Measurements from ENCODE around the gene SNX1. TPM values are rescaled to one million over a fixed set of nuclear protein-coding genes. Genes with fewer than 3 reads are reported as not detected.

SNX1 gene
- total and polyA plus RNA-seq, 10 of the 15 experiments (the other 5 are each of a cell fraction or from before 2014, with no cell fraction given), result 17.8 to 115 (median 96.3) TPM

GRCh38 chr15:64137226-64137833, 41.5 kb downstream of the SNX1 start:
- Histone ChIP-seq H3K79me2 (ENCODE audit: control insufficient read depth, insufficient read depth, low read length) (no peaks in the 10 kb centered on the region), H3K9me3 (replicated peaks; ENCODE audit: control insufficient read depth, insufficient read depth, low read length) (no peaks in the 10 kb centered on the region), H3K4me2 (ENCODE audit: control insufficient read depth, insufficient read depth) (no peak overlapping the region), H2AFZ (ENCODE audit: control insufficient read depth, low read depth, low read length) (no peak overlapping the region), H3K27me3 (replicated peaks in 1 of 2; ENCODE audit: control insufficient read depth in 2 of 2, insufficient read depth in 2 of 2, low read length in 1 of 2) (no peaks in the 10 kb centered on the region), H3K4me3 (no peak overlapping the region), H3K4me1 (ENCODE audit: control insufficient read depth, insufficient read depth, low read length) (no peaks in the 10 kb centered on the region; the same call in 1 of the 2 replicates), H3K9ac (ENCODE audit: control insufficient read depth, insufficient read depth, low read length) (no peak overlapping the region), H3K27ac (ENCODE audit: control insufficient read depth, insufficient read depth) (no peak overlapping the region), H4K20me1 (ENCODE audit: control insufficient read depth, insufficient read depth) (no peaks in the 10 kb centered on the region), H3K36me3 (ENCODE audit: control insufficient read depth in 2 of 2, insufficient read depth in 2 of 2, low read length in 1 of 2) (peaks cover 31 to 35% of the 10 kb centered on the region in 2 experiments)
- RAD21 ChIA-PET (ENCODE audit: unreplicated experiment), result interaction anchor here (1.0 to 1.4 kb wide), 2 partner anchors 16 kb away, joined by 3 to 6 read pairs; no protein-coding TSS in a partner anchor
- no TSS peak for BruUV-seq (replicated peaks)
- SMC1A ChIA-PET (ENCODE audit: uncharacterized antibody, unreplicated experiment), result interaction anchor here (1.4 to 1.5 kb wide), 2 partner anchors 12 to 16 kb away, joined by 4 read pairs; no protein-coding TSS in a partner anchor
- intact Hi-C loops (cut with micrococcal nuclease; ENCODE audit: unreplicated experiment) (no loop called here), in situ Hi-C loops (cut with MboI) (no loop called here)
- CTCF ChIA-PET, result interaction anchor here (1.1 to 2.5 kb wide), 4 partner anchors 10 to 26 kb away, joined by 3 to 24 read pairs (median 6); partner anchors contain the start of gene PPIB
- peak; percentile 80 for ATAC-seq
- POLR2A ChIA-PET, result interaction anchor here (1.5 kb wide), 1 partner anchor 13 kb away, joined by 5 read pairs; no protein-coding TSS in a partner anchor
- no peak for DNase-seq (ENCODE audit: low read depth, low spot score)
- no peak for FAIRE-seq
- no peak for TF ChIP-seq PBX3 (IDR thresholded peaks at IDR 0.05; ENCODE audit: insufficient replicate concordance, low read depth, low read length)
- peak in 1 of 2 experiments; percentile 10; a peak in 1 of 4 replicates for TF ChIP-seq BHLHE40 (IDR thresholded peaks at IDR 0.05; ENCODE audit: borderline replicate concordance in 1 of 2, low read depth in 2 of 2, low read length in 1 of 2)
- TF ChIP-seq CTCF (IDR thresholded peaks at IDR 0.05 in 2 of 3, conservative IDR thresholded peaks at IDR 0.05 in 1 of 3; ENCODE audit: control insufficient read depth in 2 of 3, extremely low read depth in 1 of 3, insufficient read depth in 1 of 3, low read depth in 3 of 3, low read length in 3 of 3), result peak in 1 of 3 experiments; percentile 33; a peak in 2 of 6 replicates
- 0 out of 2 replicates have a peak, but pooled peaks have one; percentile 12 for TF ChIP-seq RAD21 (IDR thresholded peaks at IDR 0.05; ENCODE audit: insufficient read depth, low read depth, low read length)
- TF ChIP-seq SUPT20H (IDR thresholded peaks at IDR 0.05; ENCODE audit: borderline replicate concordance, control insufficient read depth, low read depth, low read length), result no peak
- TF ChIP-seq TBL1XR1 (IDR thresholded peaks at IDR 0.05; ENCODE audit: low read depth, low read length), result no peak
- TF ChIP-seq ZBTB33 (IDR thresholded peaks at IDR 0.05), result peak; percentile 95
- 58% methylated on average over 8 of the region's 8 CpGs for WGBS (ENCODE audit: insufficient coverage, insufficient replicate concordance, low lambda C conversion rate, missing lambda C conversion rate)

All from GM12878 (cell line).